ENCODE data around the gene WASHC2C.
"Not testable (repeated sequence)": the region's sequence is repeated elsewhere in the genome, so short reads cannot be mapped to it uniquely, and the experiment has no call there.

WASHC2C gene

GRCh38 chr10:45723851-45724250, 3.2 kb upstream of the WASHC2C start:
- H3K4me3 ChIP-seq (ENCODE audit: control insufficient read depth in 1 of 7, extremely low read depth in 1 of 7, insufficient read depth in 4 of 7, low read depth in 2 of 7, low read length in 6 of 7); H3K9me3 ChIP-seq (ENCODE audit: control extremely low read depth in 1 of 5, control insufficient read depth in 4 of 5, insufficient read depth in 2 of 5, low read depth in 1 of 5, low read length in 4 of 5); H3K27ac ChIP-seq (ENCODE audit: insufficient read depth in 1 of 2, low read depth in 1 of 2, low read length in 2 of 2, poor library complexity in 1 of 2, severe bottlenecking in 2 of 2); CTCF ChIA-PET; H3K4me1 ChIP-seq (ENCODE audit: control extremely low read depth in 1 of 4, control insufficient read depth in 4 of 4, insufficient read depth in 4 of 4, low read length in 3 of 4); DNase-seq; H3K36me3 ChIP-seq (ENCODE audit: control insufficient read depth in 4 of 4, insufficient read depth in 4 of 4, low read length in 3 of 4); H3K27me3 ChIP-seq (replicated peaks in 2 of 5; ENCODE audit: control insufficient read depth in 4 of 5, insufficient read depth in 5 of 5, low read length in 4 of 5); POLR2A ChIA-PET: not testable (repeated sequence)
- WGBS (ENCODE audit: insufficient coverage) = 100% methylated on average over 2 of the region's 11 CpGs

GRCh38 chr10:45727421-45727965, 427 bp downstream of the WASHC2C start:
- POLR2A ChIA-PET = not testable (repeated sequence)

GRCh38 chr10:45734449-45734848, 7.4 kb downstream of the WASHC2C start:
- H3K4me1 ChIP-seq (ENCODE audit: control extremely low read depth in 1 of 4, control insufficient read depth in 4 of 4, insufficient read depth in 4 of 4, low read length in 3 of 4); CTCF ChIA-PET; H3K36me3 ChIP-seq (ENCODE audit: control insufficient read depth in 4 of 4, insufficient read depth in 4 of 4, low read length in 3 of 4); H3K4me3 ChIP-seq (ENCODE audit: control insufficient read depth in 1 of 7, extremely low read depth in 1 of 7, insufficient read depth in 4 of 7, low read depth in 2 of 7, low read length in 6 of 7); DNase-seq; H3K9me3 ChIP-seq (ENCODE audit: control extremely low read depth in 1 of 5, control insufficient read depth in 4 of 5, insufficient read depth in 2 of 5, low read depth in 1 of 5, low read length in 4 of 5); H3K27ac ChIP-seq (ENCODE audit: insufficient read depth in 1 of 2, low read depth in 1 of 2, low read length in 2 of 2, poor library complexity in 1 of 2, severe bottlenecking in 2 of 2); H3K27me3 ChIP-seq (replicated peaks in 2 of 5; ENCODE audit: control insufficient read depth in 4 of 5, insufficient read depth in 5 of 5, low read length in 4 of 5); POLR2A ChIA-PET: not testable (repeated sequence)
- WGBS (ENCODE audit: insufficient coverage) = no CpG with 5 or more reads among the region's 2 CpGs

More at GRCh38 chr10:45727421-45727965, 427 bp downstream of the WASHC2C start:
- no CpG with 5 or more reads among the region's 45 CpGs for WGBS (ENCODE audit: insufficient coverage)
- CTCF ChIA-PET; DNase-seq; H3K9me3 ChIP-seq (ENCODE audit: control extremely low read depth in 1 of 5, control insufficient read depth in 4 of 5, insufficient read depth in 2 of 5, low read depth in 1 of 5, low read length in 4 of 5); H3K4me1 ChIP-seq (ENCODE audit: control extremely low read depth in 1 of 4, control insufficient read depth in 4 of 4, insufficient read depth in 4 of 4, low read length in 3 of 4); H3K27ac ChIP-seq (ENCODE audit: insufficient read depth in 1 of 2, low read depth in 1 of 2, low read length in 2 of 2, poor library complexity in 1 of 2, severe bottlenecking in 2 of 2); H3K27me3 ChIP-seq (replicated peaks in 2 of 5; ENCODE audit: control insufficient read depth in 4 of 5, insufficient read depth in 5 of 5, low read length in 4 of 5); H3K36me3 ChIP-seq (ENCODE audit: control insufficient read depth in 4 of 4, insufficient read depth in 4 of 4, low read length in 3 of 4): not testable (repeated sequence)
- H3K4me3 ChIP-seq (ENCODE audit: control insufficient read depth in 1 of 7, extremely low read depth in 1 of 7, insufficient read depth in 4 of 7, low read depth in 2 of 7, low read length in 6 of 7) = peak overlapping the region; percentile 55 to 83 (median 74)

GRCh38 chr10:45734867-45735266, 7.8 kb downstream of the WASHC2C start:
- DNase-seq = peak; percentile 6 to 42 (median 17)
- POLR2A ChIA-PET; H3K4me1 ChIP-seq (ENCODE audit: control extremely low read depth in 1 of 4, control insufficient read depth in 4 of 4, insufficient read depth in 4 of 4, low read length in 3 of 4); H3K27me3 ChIP-seq (replicated peaks in 2 of 5; ENCODE audit: control insufficient read depth in 4 of 5, insufficient read depth in 5 of 5, low read length in 4 of 5); H3K36me3 ChIP-seq (ENCODE audit: control insufficient read depth in 4 of 4, insufficient read depth in 4 of 4, low read length in 3 of 4); H3K9me3 ChIP-seq (ENCODE audit: control extremely low read depth in 1 of 5, control insufficient read depth in 4 of 5, insufficient read depth in 2 of 5, low read depth in 1 of 5, low read length in 4 of 5); H3K4me3 ChIP-seq (ENCODE audit: control insufficient read depth in 1 of 7, extremely low read depth in 1 of 7, insufficient read depth in 4 of 7, low read depth in 2 of 7, low read length in 6 of 7); H3K27ac ChIP-seq (ENCODE audit: insufficient read depth in 1 of 2, low read depth in 1 of 2, low read length in 2 of 2, poor library complexity in 1 of 2, severe bottlenecking in 2 of 2): not testable (repeated sequence)
- no CpG with 5 or more reads among the region's 1 CpG for WGBS (ENCODE audit: insufficient coverage)
- CTCF ChIA-PET = interaction anchor here (1.6 kb wide), 1 partner anchor 270 kb away, joined by 4 read pairs; no protein-coding TSS in a partner anchor

- H3K36me3 ChIP-seq (ENCODE audit: control insufficient read depth in 4 of 4, insufficient read depth in 4 of 4, low read length in 3 of 4); POLR2A ChIA-PET; DNase-seq; H3K4me1 ChIP-seq (ENCODE audit: control extremely low read depth in 1 of 4, control insufficient read depth in 4 of 4, insufficient read depth in 4 of 4, low read length in 3 of 4); CTCF ChIA-PET; H3K27me3 ChIP-seq (replicated peaks in 2 of 5; ENCODE audit: control insufficient read depth in 4 of 5, insufficient read depth in 5 of 5, low read length in 4 of 5); H3K27ac ChIP-seq (ENCODE audit: insufficient read depth in 1 of 2, low read depth in 1 of 2, low read length in 2 of 2, poor library complexity in 1 of 2, severe bottlenecking in 2 of 2); H3K4me3 ChIP-seq (ENCODE audit: control insufficient read depth in 1 of 7, extremely low read depth in 1 of 7, insufficient read depth in 4 of 7, low read depth in 2 of 7, low read length in 6 of 7); H3K9me3 ChIP-seq (ENCODE audit: control extremely low read depth in 1 of 5, control insufficient read depth in 4 of 5, insufficient read depth in 2 of 5, low read depth in 1 of 5, low read length in 4 of 5): not testable (repeated sequence)
- no CpG with 5 or more reads among the region's 7 CpGs for WGBS (ENCODE audit: insufficient coverage)
These were observed 14.5 kb downstream of the WASHC2C start for GRCh38 chr10:45741559-45741958.

- H3K4me3 ChIP-seq (ENCODE audit: control insufficient read depth in 1 of 7, extremely low read depth in 1 of 7, insufficient read depth in 4 of 7, low read depth in 2 of 7, low read length in 6 of 7); POLR2A ChIA-PET; H3K36me3 ChIP-seq (ENCODE audit: control insufficient read depth in 4 of 4, insufficient read depth in 4 of 4, low read length in 3 of 4); H3K9me3 ChIP-seq (ENCODE audit: control extremely low read depth in 1 of 5, control insufficient read depth in 4 of 5, insufficient read depth in 2 of 5, low read depth in 1 of 5, low read length in 4 of 5); DNase-seq; H3K27me3 ChIP-seq (replicated peaks in 2 of 5; ENCODE audit: control insufficient read depth in 4 of 5, insufficient read depth in 5 of 5, low read length in 4 of 5); CTCF ChIA-PET; H3K4me1 ChIP-seq (ENCODE audit: control extremely low read depth in 1 of 4, control insufficient read depth in 4 of 4, insufficient read depth in 4 of 4, low read length in 3 of 4); H3K27ac ChIP-seq (ENCODE audit: insufficient read depth in 1 of 2, low read depth in 1 of 2, low read length in 2 of 2, poor library complexity in 1 of 2, severe bottlenecking in 2 of 2): not testable (repeated sequence)
- WGBS (ENCODE audit: insufficient coverage) = no CpG with 5 or more reads among the region's 7 CpGs
These were observed 14.9 kb downstream of the WASHC2C start for GRCh38 chr10:45742014-45742413.

GRCh38 chr10:45751141-45751540, 24.1 kb downstream of the WASHC2C start:
- H3K36me3 ChIP-seq (ENCODE audit: control insufficient read depth in 4 of 4, insufficient read depth in 4 of 4, low read length in 3 of 4); CTCF ChIA-PET; POLR2A ChIA-PET; H3K27me3 ChIP-seq (replicated peaks in 2 of 5; ENCODE audit: control insufficient read depth in 4 of 5, insufficient read depth in 5 of 5, low read length in 4 of 5); H3K27ac ChIP-seq (ENCODE audit: insufficient read depth in 1 of 2, low read depth in 1 of 2, low read length in 2 of 2, poor library complexity in 1 of 2, severe bottlenecking in 2 of 2); H3K9me3 ChIP-seq (ENCODE audit: control extremely low read depth in 1 of 5, control insufficient read depth in 4 of 5, insufficient read depth in 2 of 5, low read depth in 1 of 5, low read length in 4 of 5); H3K4me3 ChIP-seq (ENCODE audit: control insufficient read depth in 1 of 7, extremely low read depth in 1 of 7, insufficient read depth in 4 of 7, low read depth in 2 of 7, low read length in 6 of 7); H3K4me1 ChIP-seq (ENCODE audit: control extremely low read depth in 1 of 4, control insufficient read depth in 4 of 4, insufficient read depth in 4 of 4, low read length in 3 of 4): not testable (repeated sequence)
- WGBS (ENCODE audit: insufficient coverage) = no CpG with 5 or more reads among the region's 4 CpGs
- peak in 1 of 3 donors; percentile 2 for DNase-seq
